ENCODE data around the gene SUN2. TPM values are rescaled to one million over a fixed set of nuclear protein-coding genes. Genes with fewer than 3 reads are reported as not detected.

Gene SUN2
- total and polyA plus RNA-seq, 10 of the 15 experiments (the other 5 are each of a cell fraction or from before 2014, with no cell fraction given): 0.18 to 107 (median 35.9) TPM

DNA sequence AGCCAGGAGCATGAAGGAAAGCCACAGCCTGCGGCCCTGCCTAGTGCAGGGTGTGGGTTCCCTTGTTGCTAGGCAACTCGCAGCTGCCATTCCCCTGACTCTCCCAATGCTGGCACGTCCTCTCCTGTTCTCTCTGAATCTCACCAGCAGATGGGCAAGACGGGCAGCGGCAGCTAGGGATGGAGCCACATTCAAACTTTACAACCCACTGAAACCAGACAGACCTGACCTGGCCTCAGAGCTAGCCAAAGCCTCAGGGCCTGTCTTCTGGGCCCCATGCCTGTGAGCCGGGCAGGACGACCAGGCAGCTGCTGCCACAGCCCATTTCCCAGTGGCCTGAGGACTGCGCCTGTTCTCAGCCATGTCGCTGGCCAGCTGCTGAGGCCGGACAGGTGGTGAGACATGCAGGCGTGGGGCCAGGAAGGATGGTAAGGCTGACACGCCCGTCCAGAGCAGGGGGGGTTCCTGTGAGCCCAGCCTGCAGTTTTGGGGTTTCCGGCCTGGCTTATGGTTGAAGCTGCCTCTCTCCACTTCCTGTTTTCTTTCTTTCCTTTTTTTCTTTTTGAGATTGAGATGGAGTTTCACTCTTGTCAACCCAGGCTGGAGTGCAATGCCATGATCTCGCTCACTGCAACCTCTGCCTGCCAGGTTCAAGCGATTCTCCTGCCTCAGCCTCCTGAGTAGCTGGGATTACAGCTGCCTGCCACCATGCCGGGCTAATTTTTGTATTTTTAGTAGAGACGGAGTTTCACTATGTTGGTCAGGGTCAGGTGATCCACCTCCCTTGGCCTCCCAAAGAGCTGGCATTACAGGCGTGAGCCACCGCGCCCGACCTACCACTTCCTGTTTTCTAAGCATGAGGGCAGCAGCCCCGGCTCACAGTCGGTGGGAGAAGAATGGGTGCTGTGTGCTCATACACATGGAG lies 4.1 kb downstream of the SUN2 start (continued):
- TF ChIP-seq, protein P1, sequence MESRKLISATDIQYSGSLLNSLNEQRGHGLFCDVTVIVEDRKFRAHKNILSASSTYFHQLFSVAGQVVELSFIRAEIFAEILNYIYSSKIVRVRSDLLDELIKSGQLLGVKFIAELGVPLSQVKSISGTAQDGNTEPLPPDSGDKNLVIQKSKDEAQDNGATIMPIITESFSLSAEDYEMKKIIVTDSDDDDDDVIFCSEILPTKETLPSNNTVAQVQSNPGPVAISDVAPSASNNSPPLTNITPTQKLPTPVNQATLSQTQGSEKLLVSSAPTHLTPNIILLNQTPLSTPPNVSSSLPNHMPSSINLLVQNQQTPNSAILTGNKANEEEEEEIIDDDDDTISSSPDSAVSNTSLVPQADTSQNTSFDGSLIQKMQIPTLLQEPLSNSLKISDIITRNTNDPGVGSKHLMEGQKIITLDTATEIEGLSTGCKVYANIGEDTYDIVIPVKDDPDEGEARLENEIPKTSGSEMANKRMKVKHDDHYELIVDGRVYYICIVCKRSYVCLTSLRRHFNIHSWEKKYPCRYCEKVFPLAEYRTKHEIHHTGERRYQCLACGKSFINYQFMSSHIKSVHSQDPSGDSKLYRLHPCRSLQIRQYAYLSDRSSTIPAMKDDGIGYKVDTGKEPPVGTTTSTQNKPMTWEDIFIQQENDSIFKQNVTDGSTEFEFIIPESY (IDR thresholded peaks at IDR 0.05): no peak
- no peak for TF ChIP-seq ZSCAN29 (IDR thresholded peaks at IDR 0.05)
- TF ChIP-seq TAF1 (IDR thresholded peaks at IDR 0.05; ENCODE audit: borderline replicate concordance, low read depth, low read length): 0 out of 2 replicates have a peak, but pooled peaks have one; percentile 27
- no peak for TF ChIP-seq EGR1 (IDR thresholded peaks at IDR 0.05; ENCODE audit: borderline replicate concordance in 1 of 2, low read depth in 2 of 2, low read length in 2 of 2)
- TF ChIP-seq BRCA1 (IDR thresholded peaks at IDR 0.05; ENCODE audit: low read depth, low read length): no peak
- TF ChIP-seq ZBED1 (IDR thresholded peaks at IDR 0.05; ENCODE audit: borderline replicate concordance): no peak
- no peak for TF ChIP-seq TCF7 (IDR thresholded peaks at IDR 0.05; ENCODE audit: borderline replicate concordance)
- no peak for TF ChIP-seq MEF2A (IDR thresholded peaks at IDR 0.05; ENCODE audit: insufficient read depth, low read depth, low read length)
- TF ChIP-seq, protein P2, sequence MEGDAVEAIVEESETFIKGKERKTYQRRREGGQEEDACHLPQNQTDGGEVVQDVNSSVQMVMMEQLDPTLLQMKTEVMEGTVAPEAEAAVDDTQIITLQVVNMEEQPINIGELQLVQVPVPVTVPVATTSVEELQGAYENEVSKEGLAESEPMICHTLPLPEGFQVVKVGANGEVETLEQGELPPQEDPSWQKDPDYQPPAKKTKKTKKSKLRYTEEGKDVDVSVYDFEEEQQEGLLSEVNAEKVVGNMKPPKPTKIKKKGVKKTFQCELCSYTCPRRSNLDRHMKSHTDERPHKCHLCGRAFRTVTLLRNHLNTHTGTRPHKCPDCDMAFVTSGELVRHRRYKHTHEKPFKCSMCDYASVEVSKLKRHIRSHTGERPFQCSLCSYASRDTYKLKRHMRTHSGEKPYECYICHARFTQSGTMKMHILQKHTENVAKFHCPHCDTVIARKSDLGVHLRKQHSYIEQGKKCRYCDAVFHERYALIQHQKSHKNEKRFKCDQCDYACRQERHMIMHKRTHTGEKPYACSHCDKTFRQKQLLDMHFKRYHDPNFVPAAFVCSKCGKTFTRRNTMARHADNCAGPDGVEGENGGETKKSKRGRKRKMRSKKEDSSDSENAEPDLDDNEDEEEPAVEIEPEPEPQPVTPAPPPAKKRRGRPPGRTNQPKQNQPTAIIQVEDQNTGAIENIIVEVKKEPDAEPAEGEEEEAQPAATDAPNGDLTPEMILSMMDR (IDR thresholded peaks at IDR 0.05 in 2 of 3, conservative IDR thresholded peaks at IDR 0.05 in 1 of 3; ENCODE audit: control insufficient read depth in 2 of 3, extremely low read depth in 1 of 3, insufficient read depth in 1 of 3, low read depth in 3 of 3, low read length in 3 of 3): no peak
- TF ChIP-seq, protein P3, sequence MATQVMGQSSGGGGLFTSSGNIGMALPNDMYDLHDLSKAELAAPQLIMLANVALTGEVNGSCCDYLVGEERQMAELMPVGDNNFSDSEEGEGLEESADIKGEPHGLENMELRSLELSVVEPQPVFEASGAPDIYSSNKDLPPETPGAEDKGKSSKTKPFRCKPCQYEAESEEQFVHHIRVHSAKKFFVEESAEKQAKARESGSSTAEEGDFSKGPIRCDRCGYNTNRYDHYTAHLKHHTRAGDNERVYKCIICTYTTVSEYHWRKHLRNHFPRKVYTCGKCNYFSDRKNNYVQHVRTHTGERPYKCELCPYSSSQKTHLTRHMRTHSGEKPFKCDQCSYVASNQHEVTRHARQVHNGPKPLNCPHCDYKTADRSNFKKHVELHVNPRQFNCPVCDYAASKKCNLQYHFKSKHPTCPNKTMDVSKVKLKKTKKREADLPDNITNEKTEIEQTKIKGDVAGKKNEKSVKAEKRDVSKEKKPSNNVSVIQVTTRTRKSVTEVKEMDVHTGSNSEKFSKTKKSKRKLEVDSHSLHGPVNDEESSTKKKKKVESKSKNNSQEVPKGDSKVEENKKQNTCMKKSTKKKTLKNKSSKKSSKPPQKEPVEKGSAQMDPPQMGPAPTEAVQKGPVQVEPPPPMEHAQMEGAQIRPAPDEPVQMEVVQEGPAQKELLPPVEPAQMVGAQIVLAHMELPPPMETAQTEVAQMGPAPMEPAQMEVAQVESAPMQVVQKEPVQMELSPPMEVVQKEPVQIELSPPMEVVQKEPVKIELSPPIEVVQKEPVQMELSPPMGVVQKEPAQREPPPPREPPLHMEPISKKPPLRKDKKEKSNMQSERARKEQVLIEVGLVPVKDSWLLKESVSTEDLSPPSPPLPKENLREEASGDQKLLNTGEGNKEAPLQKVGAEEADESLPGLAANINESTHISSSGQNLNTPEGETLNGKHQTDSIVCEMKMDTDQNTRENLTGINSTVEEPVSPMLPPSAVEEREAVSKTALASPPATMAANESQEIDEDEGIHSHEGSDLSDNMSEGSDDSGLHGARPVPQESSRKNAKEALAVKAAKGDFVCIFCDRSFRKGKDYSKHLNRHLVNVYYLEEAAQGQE (IDR thresholded peaks at IDR 0.05; ENCODE audit: low read depth, low read length): peak; percentile 67; the same call in 1 of the 2 replicates
- TF ChIP-seq, protein P4, sequence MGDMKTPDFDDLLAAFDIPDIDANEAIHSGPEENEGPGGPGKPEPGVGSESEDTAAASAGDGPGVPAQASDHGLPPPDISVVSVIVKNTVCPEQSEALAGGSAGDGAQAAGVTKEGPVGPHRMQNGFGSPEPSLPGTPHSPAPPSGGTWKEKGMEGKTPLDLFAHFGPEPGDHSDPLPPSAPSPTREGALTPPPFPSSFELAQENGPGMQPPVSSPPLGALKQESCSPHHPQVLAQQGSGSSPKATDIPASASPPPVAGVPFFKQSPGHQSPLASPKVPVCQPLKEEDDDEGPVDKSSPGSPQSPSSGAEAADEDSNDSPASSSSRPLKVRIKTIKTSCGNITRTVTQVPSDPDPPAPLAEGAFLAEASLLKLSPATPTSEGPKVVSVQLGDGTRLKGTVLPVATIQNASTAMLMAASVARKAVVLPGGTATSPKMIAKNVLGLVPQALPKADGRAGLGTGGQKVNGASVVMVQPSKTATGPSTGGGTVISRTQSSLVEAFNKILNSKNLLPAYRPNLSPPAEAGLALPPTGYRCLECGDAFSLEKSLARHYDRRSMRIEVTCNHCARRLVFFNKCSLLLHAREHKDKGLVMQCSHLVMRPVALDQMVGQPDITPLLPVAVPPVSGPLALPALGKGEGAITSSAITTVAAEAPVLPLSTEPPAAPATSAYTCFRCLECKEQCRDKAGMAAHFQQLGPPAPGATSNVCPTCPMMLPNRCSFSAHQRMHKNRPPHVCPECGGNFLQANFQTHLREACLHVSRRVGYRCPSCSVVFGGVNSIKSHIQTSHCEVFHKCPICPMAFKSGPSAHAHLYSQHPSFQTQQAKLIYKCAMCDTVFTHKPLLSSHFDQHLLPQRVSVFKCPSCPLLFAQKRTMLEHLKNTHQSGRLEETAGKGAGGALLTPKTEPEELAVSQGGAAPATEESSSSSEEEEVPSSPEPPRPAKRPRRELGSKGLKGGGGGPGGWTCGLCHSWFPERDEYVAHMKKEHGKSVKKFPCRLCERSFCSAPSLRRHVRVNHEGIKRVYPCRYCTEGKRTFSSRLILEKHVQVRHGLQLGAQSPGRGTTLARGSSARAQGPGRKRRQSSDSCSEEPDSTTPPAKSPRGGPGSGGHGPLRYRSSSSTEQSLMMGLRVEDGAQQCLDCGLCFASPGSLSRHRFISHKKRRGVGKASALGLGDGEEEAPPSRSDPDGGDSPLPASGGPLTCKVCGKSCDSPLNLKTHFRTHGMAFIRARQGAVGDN (IDR thresholded peaks at IDR 0.05): peak; percentile 71
- no peak for TF ChIP-seq ZNF217 (IDR thresholded peaks at IDR 0.05)
- TF ChIP-seq RAD51 (IDR thresholded peaks at IDR 0.05): peak; percentile 77
- TF ChIP-seq ETV6 (conservative IDR thresholded peaks at IDR 0.05 in 1 of 2, IDR thresholded peaks at IDR 0.05 in 1 of 2; ENCODE audit: borderline replicate concordance in 1 of 2, low read depth in 1 of 2): peak in 1 of 2 experiments; percentile 74; a peak in 2 of 4 replicates
- no peak; the same call in 1 of the 2 replicates for TF ChIP-seq LARP7 (IDR thresholded peaks at IDR 0.05)
- TF ChIP-seq, protein P5, sequence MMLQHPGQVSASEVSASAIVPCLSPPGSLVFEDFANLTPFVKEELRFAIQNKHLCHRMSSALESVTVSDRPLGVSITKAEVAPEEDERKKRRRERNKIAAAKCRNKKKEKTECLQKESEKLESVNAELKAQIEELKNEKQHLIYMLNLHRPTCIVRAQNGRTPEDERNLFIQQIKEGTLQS (IDR thresholded peaks at IDR 0.05; ENCODE audit: borderline replicate concordance, extremely low read depth, low read depth, low read length): no peak

Data from GM12878 (cell line).